ENCODE measurements around the gene FHDC1.

Gene FHDC1

DNA sequence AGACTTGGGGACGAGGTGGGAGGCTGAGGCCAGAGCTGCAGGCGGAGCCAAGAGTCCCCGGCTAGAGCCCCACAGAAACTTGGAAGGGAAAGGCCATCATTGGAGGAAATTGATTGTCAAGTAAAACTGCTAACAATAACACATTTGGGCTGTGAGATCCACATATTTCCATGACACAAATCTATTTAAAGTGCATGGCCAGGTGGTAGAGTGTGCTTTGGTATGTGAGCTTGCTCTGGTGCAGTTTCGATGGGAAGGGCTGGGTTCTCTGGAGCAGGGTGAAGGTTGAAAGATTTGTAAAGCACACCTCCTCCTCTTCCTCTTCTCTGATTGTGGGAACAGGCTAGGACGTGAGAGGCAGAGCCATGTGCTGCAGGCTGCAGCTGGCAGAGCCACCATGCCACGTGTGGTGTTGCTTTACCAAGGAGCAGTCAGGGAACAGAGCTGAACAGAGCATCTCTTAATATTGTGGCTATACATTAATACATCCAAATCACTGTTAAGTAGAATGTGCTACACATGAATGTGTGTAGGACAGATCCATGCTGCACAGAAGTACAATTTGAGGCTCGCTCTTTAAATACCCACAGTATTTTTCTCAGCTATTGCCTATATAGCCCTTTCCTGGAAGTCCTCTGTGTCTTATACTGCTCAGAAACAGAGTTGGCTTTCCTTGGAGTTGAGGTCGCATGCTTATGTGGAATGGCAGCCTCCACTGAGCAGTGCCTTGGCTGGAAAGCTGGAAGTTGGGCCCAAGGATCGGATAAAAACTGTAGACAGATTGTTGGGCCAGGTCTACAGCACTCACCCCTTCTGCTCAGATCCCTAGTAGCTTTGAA lies 37.7 kb downstream of the FHDC1 start:
- TF ChIP-seq, protein P1, sequence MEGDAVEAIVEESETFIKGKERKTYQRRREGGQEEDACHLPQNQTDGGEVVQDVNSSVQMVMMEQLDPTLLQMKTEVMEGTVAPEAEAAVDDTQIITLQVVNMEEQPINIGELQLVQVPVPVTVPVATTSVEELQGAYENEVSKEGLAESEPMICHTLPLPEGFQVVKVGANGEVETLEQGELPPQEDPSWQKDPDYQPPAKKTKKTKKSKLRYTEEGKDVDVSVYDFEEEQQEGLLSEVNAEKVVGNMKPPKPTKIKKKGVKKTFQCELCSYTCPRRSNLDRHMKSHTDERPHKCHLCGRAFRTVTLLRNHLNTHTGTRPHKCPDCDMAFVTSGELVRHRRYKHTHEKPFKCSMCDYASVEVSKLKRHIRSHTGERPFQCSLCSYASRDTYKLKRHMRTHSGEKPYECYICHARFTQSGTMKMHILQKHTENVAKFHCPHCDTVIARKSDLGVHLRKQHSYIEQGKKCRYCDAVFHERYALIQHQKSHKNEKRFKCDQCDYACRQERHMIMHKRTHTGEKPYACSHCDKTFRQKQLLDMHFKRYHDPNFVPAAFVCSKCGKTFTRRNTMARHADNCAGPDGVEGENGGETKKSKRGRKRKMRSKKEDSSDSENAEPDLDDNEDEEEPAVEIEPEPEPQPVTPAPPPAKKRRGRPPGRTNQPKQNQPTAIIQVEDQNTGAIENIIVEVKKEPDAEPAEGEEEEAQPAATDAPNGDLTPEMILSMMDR (IDR thresholded peaks at IDR 0.05) = no peak
- Histone ChIP-seq H2AFZ (no peak overlapping the region), H3K4me1 (peaks cover 6% of the 10 kb centered on the region), H3K9ac (no peak overlapping the region), H3K36me3 (ENCODE audit: control insufficient read depth, insufficient read depth, low read length) (no peaks in the 10 kb centered on the region), H3K27me3 (ENCODE audit: control insufficient read depth, insufficient read depth, low read length) (no peaks in the 10 kb centered on the region), H3K79me2 (peaks cover 2% of the 10 kb centered on the region), H3K9me3 (ENCODE audit: control insufficient read depth, low read length) (no peaks in the 10 kb centered on the region), H3K4me3 (ENCODE audit: low read depth, low read length) (no peak overlapping the region), H3K27ac (no peak overlapping the region), H3K4me2 (ENCODE audit: low read length) (no peak overlapping the region)

GRCh38 chr4:152974468-152975379 lies 38.6 kb downstream of the FHDC1 start:
- no peak overlapping the region for H3K4me3 ChIP-seq (ENCODE audit: low read depth, low read length)
- no peak overlapping the region for H2AFZ ChIP-seq
- H3K27ac ChIP-seq = no peak overlapping the region
- no peaks in the 10 kb centered on the region for H3K36me3 ChIP-seq (ENCODE audit: control insufficient read depth, insufficient read depth, low read length)
- peaks cover 2% of the 10 kb centered on the region for H3K79me2 ChIP-seq
- TF ChIP-seq, protein P1 (IDR thresholded peaks at IDR 0.05) = no peak
- no peaks in the 10 kb centered on the region for H3K9me3 ChIP-seq (ENCODE audit: control insufficient read depth, low read length)
- peaks cover 2% of the 10 kb centered on the region for H3K4me1 ChIP-seq
- no peak overlapping the region for H3K9ac ChIP-seq
- no peak overlapping the region for H3K4me2 ChIP-seq (ENCODE audit: low read length)
- no peaks in the 10 kb centered on the region for H3K27me3 ChIP-seq (ENCODE audit: control insufficient read depth, insufficient read depth, low read length)

- Histone ChIP-seq H3K4me3 (ENCODE audit: low read depth, low read length) (no peak overlapping the region), H3K9ac (no peak overlapping the region), H3K36me3 (ENCODE audit: control insufficient read depth, insufficient read depth, low read length) (no peaks in the 10 kb centered on the region), H2AFZ (no peak overlapping the region), H3K4me1 (peaks cover 7% of the 10 kb centered on the region), H3K27ac (no peak overlapping the region), H3K79me2 (peaks cover 2% of the 10 kb centered on the region), H3K9me3 (ENCODE audit: control insufficient read depth, low read length) (no peaks in the 10 kb centered on the region), H3K4me2 (ENCODE audit: low read length) (no peak overlapping the region), H3K27me3 (ENCODE audit: control insufficient read depth, insufficient read depth, low read length) (no peaks in the 10 kb centered on the region)
- TF ChIP-seq, protein P1 (IDR thresholded peaks at IDR 0.05) = no peak
These were observed 39.5 kb downstream of the FHDC1 start for GRCh38 chr4:152975380-152976211.

- no peaks in the 10 kb centered on the region for H3K9me3 ChIP-seq (ENCODE audit: control insufficient read depth, low read length)
- no peak overlapping the region for H3K9ac ChIP-seq
- H3K4me3 ChIP-seq (ENCODE audit: low read depth, low read length) = no peak overlapping the region
- no peaks in the 10 kb centered on the region for H3K27me3 ChIP-seq (ENCODE audit: control insufficient read depth, insufficient read depth, low read length)
- peaks cover 12% of the 10 kb centered on the region for H3K4me1 ChIP-seq
- no peak overlapping the region for H3K27ac ChIP-seq
- H3K79me2 ChIP-seq = peaks cover 1% of the 10 kb centered on the region
- TF ChIP-seq, protein P1 (IDR thresholded peaks at IDR 0.05) = no peak
- no peaks in the 10 kb centered on the region for H3K36me3 ChIP-seq (ENCODE audit: control insufficient read depth, insufficient read depth, low read length)
- H3K4me2 ChIP-seq (ENCODE audit: low read length) = no peak overlapping the region
- no peak overlapping the region for H2AFZ ChIP-seq
These were observed 40.2 kb downstream of the FHDC1 start for GRCh38 chr4:152976212-152976761.

Data from parathyroid adenoma (tissue), 2 donors.